PC-3 (cell line): Measurements from ENCODE around the gene SLC16A8. TPM values are rescaled to one million over a fixed set of nuclear protein-coding genes. Genes with fewer than 3 reads are reported as not detected.

Source experiments
- ATAC-seq: fragments of 200-7000 bp; cut with Tn5 transposase; 2 replicates; pipeline ENCODE4 v1.9.1; 2020; ENCODE audit warnings: mild to moderate bottlenecking, moderate library complexity
- BruUV-seq: library from RNA; stranded (reverse); fragments of 400-500 nt; replicated peaks from 2 replicates; lab custom pipeline; 2021; lab: Mats Ljungman, UMichigan
- CTCF ChIA-PET: fragments of 300-600 bp; sonication (Branson Sonifier 250); formaldehyde crosslinking; loops from one replicate; lab custom pipeline; 2022; ENCODE audit warnings: antibody characterized with exemption; lab: Charles Lee
- POLR2A ChIA-PET: fragments of 300-600 bp; sonication (Branson Sonifier 250); formaldehyde crosslinking; loops from one replicate; lab custom pipeline; 2022; ENCODE audit warnings: antibody characterized with exemption; ENCODE audit not compliant: unreplicated experiment; lab: Charles Lee
- DNase-seq: peaks from one replicate; pipeline ENCODE4 v3.0.0-alpha.2; 2015
- H2AFZ ChIP-seq: fragments of 300-600 bp; sonication (generic); 2 replicates; pipeline ENCODE4 v1.6.0; 2016; ENCODE audit warnings: antibody characterized with exemption, low read length
- H3F3A ChIP-seq: fragments of 300-600 bp; sonication (generic); one replicate; pipeline ENCODE4 v1.6.0; 2017; ENCODE audit warnings: antibody characterized with exemption, low read length, control low read depth, mild to moderate bottlenecking; ENCODE audit not compliant: unreplicated experiment
- H3K27ac ChIP-seq: fragments of 300-600 bp; sonication (generic); 2 replicates; pipeline ENCODE4 v1.5.1; 2016; ENCODE audit warnings: mild to moderate bottlenecking, low read length
- H3K27me3 ChIP-seq: fragments of 300-600 bp; sonication (generic); 2 replicates; pipeline ENCODE4 v1.6.1; 2016; ENCODE audit warnings: low read length, mixed read lengths
- H3K36me3 ChIP-seq: fragments of 300-600 bp; sonication (generic); 2 replicates; pipeline ENCODE4 v1.6.1; 2016; ENCODE audit warnings: low read depth, mixed run types, low read length, mixed read lengths
- H3K4me1 ChIP-seq: fragments of 300-600 bp; sonication (generic); 2 replicates; pipeline ENCODE4 v1.5.1; 2016; ENCODE audit warnings: low read length; ENCODE audit not compliant: insufficient read depth
- H3K4me2 ChIP-seq: fragments of 300-600 bp; sonication (generic); 2 replicates; pipeline ENCODE4 v1.6.0; 2016; ENCODE audit warnings: low read length
- H3K4me3 ChIP-seq: fragments of 300-600 bp; sonication (generic); 2 replicates; pipeline ENCODE4 v1.5.1; 2016; ENCODE audit warnings: mild to moderate bottlenecking, low read length, mixed read lengths
- H3K79me2 ChIP-seq: fragments of 300-600 bp; sonication (generic); 2 replicates; pipeline ENCODE4 v1.6.1; 2017; ENCODE audit warnings: low read length, mixed read lengths
- H3K9ac ChIP-seq: fragments of 300-600 bp; sonication (generic); 2 replicates; pipeline ENCODE4 v1.6.0; 2016; ENCODE audit warnings: mild to moderate bottlenecking, low read length
- H3K9me2 ChIP-seq: fragments of 300-600 bp; sonication (generic); replicated peaks from 2 replicates; pipeline ENCODE4 v1.6.1; 2016; ENCODE audit warnings: mixed run types, low read length, mixed read lengths
- H3K9me3 ChIP-seq: fragments of 300-600 bp; sonication (generic); 2 replicates; pipeline ENCODE4 v1.6.1; 2016; ENCODE audit warnings: low read length, mixed read lengths
- H4K20me1 ChIP-seq: fragments of 300-600 bp; sonication (generic); 2 replicates; pipeline ENCODE4 v1.6.1; 2016; ENCODE audit warnings: low read length, mixed read lengths
- CTCF ChIP-seq: fragments of 300-600 bp; sonication (generic); conservative IDR thresholded peaks from 2 replicates; pipeline ENCODE4 v1.5.1; 2017; ENCODE audit warnings: antibody characterized with exemption, low read depth, mild to moderate bottlenecking, low read length
- EZH2 ChIP-seq: fragments of 300-600 bp; sonication (generic); IDR thresholded peaks from one replicate; pipeline ENCODE4 v1.6.1; 2017; ENCODE audit warnings: antibody characterized with exemption, mild to moderate bottlenecking, low read length; ENCODE audit not compliant: unreplicated experiment
- EZH2phosphoT487 ChIP-seq: fragments of 300-600 bp; sonication (generic); IDR thresholded peaks from 2 replicates; pipeline ENCODE4 v1.6.1; 2018; ENCODE audit warnings: mild to moderate bottlenecking, antibody characterized with exemption, low read length, borderline replicate concordance
- intact Hi-C: fragments of 100-400 bp; cut with micrococcal nuclease; formaldehyde crosslinking; loops from 2 replicates; pipeline ENCODE4 v1.9.0; 2023
- total RNA-seq: library from RNA; depleted of rRNA; stranded (reverse); fragments of >200 nt; gene quantifications from 2 replicates; pipeline ENCODE4 v1.2.3, GENCODE V29; 2014

SLC16A8 gene
- total RNA-seq, 1 experiment from 2014 or later: not detected

DNA sequence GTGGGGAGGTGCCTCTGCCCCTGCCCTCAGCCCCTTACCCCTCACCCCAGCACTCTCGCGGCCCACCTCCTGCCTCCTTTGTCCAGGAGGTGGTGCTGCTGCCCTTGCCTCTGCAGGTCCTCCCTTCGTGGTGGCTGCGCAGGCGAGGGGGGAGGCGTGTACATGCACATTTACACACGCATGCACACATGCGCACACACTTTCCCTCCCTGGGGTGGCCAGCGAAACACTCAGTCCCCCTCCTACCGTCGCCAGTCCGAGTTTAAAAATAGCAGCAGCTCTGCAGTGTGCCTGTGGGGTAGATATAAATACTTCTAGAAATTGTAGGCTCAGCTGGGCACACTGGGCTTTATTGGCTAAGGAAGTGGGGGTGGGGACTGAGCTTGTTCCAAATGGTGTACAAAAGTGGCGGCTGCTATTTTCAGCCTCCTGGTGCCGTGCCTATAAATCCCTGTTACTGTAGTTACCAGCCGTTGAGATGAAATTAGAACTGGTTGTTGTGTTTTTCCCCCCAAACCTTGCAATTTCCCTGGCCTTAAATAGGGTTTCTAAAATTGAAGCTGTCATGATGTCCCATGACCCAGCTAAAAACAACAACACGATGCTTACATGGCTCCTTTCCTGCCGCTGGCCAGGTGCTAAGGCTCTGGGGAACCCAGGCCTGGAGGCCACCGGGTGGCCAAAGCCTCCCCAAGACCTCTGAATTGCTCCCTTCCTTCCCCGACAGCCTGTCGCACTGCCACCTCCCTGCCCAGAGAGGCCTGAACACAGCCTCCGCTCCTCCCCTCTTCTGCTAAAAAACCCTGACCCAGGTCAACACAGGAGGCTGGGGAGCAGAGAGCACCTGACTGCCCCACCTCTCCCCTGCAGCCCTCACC lies 14.4 kb downstream of the SLC16A8 start:
- intact Hi-C loops: no loop called here
- ChIA-PET CTCF (interaction anchor here (0.5 kb wide), 1 partner anchor 219 kb away, joined by 6 read pairs; no protein-coding TSS in a partner anchor), POLR2A (interaction anchor here (1.1 kb wide), 1 partner anchor 13 kb away, joined by 4 read pairs; the partner anchor contains the start of gene PICK1)
- Histone ChIP-seq H3F3A (no peaks in the 10 kb centered on the region), H3K27ac (no peak overlapping the region), H2AFZ (no peak overlapping the region), H3K9me3 (no peaks in the 10 kb centered on the region), H3K79me2 (no peaks in the 10 kb centered on the region), H3K9me2 (no peaks in the 10 kb centered on the region), H3K4me1 (no peaks in the 10 kb centered on the region), H4K20me1 (no peaks in the 10 kb centered on the region), H3K36me3 (peaks cover 4% of the 10 kb centered on the region; the same call in 1 of the 2 replicates), H3K4me3 (no peak overlapping the region), H3K27me3 (no peaks in the 10 kb centered on the region), H3K4me2 (no peak overlapping the region), H3K9ac (no peak overlapping the region)
- peak; percentile 51 for TF ChIP-seq CTCF
- TF ChIP-seq EZH2phosphoT487: no peak
- no peak for TF ChIP-seq EZH2
- no peak for ATAC-seq
- no TSS peak for BruUV-seq
- no peak for DNase-seq

DNA sequence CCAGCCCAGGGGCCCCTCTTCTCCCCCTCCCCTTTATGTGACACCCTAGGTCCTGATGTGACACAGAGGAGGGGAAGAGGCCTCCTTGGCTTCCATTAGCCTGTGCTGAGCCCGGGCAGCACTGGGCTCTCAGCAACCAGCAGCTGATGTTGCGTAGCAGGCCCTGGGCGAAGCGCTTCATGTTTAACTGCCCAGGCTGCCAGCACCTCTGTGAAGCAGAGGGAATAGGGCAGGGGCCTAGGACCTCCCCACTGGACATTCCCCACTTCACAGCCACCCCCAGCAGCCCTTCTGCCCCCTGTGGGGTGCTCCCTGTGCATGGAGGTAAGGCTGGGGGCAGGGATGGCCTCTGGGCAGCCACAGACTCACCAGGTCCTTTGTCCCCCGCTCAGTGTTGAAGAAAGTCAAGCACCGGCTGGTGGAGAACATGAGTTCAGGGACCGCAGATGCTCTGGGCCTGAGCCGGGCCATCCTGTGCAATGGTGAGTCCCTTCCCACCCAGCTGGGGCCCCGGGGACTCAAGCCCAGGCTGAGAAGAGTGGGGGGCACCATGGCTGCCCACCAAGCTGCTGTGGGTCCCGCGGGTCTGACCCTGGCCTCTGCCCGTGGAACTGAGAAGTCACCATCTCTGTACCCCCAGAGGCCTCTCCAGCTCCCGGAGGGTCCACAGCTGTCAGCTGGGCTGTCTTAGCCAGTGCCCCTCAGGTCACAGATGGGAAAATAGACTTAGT lies 15.2 kb downstream of the SLC16A8 start:
- intact Hi-C loops: no loop called here
- Histone ChIP-seq H3K9ac (no peak overlapping the region), H3F3A (no peaks in the 10 kb centered on the region), H3K4me3 (no peak overlapping the region), H3K36me3 (peaks cover 4% of the 10 kb centered on the region; the same call in 1 of the 2 replicates), H3K79me2 (no peaks in the 10 kb centered on the region), H3K9me3 (no peaks in the 10 kb centered on the region), H3K9me2 (no peaks in the 10 kb centered on the region), H4K20me1 (no peaks in the 10 kb centered on the region), H3K27ac (no peak overlapping the region), H3K4me2 (no peak overlapping the region), H3K27me3 (no peaks in the 10 kb centered on the region), H2AFZ (no peak overlapping the region), H3K4me1 (no peaks in the 10 kb centered on the region)
- no peak for TF ChIP-seq EZH2
- no peak for TF ChIP-seq EZH2phosphoT487
- ChIA-PET CTCF (no interaction called here), POLR2A (no interaction called here)
- no TSS peak for BruUV-seq
- no peak for ATAC-seq
- DNase-seq: no peak

GRCh38 chr22:38067761-38068360 lies 16.1 kb downstream of the SLC16A8 start:
- Histone ChIP-seq H3K9me3 (no peaks in the 10 kb centered on the region), H3K9ac (no peak overlapping the region), H2AFZ (no peak overlapping the region), H3K4me3 (no peak overlapping the region), H3K27me3 (no peaks in the 10 kb centered on the region), H3K4me1 (no peaks in the 10 kb centered on the region), H3K79me2 (no peaks in the 10 kb centered on the region), H3F3A (no peaks in the 10 kb centered on the region), H3K36me3 (peaks cover 4% of the 10 kb centered on the region; the same call in 1 of the 2 replicates), H4K20me1 (no peaks in the 10 kb centered on the region), H3K9me2 (no peaks in the 10 kb centered on the region), H3K27ac (no peak overlapping the region), H3K4me2 (no peak overlapping the region)
- ChIA-PET CTCF (no interaction called here), POLR2A (no interaction called here)
- TF ChIP-seq EZH2phosphoT487 (no peak), CTCF (no peak), EZH2 (no peak)
- ATAC-seq (no peak), DNase-seq (no peak)
- intact Hi-C loops: no loop called here
- BruUV-seq: no TSS peak
